HepG2 (cell line): ENCODE data around the gene BRD3. TPM values are rescaled to one million over a fixed set of nuclear protein-coding genes. Genes with fewer than 3 reads are reported as not detected.

Experiments
- CC2D1A ChIP-seq: sonication (generic); formaldehyde crosslinking; IDR thresholded peaks from 2 replicates; pipeline ENCODE4 v1.8.1; 2023; ENCODE audit warnings: mild to moderate bottlenecking, missing genetic modification reagents
- ELF1 ChIP-seq: sonication (generic); formaldehyde crosslinking; IDR thresholded peaks from 2 replicates; pipeline ENCODE4 v1.4.0; 2020; ENCODE audit warnings: missing genetic modification reagents
- ETV5 ChIP-seq: IDR thresholded peaks from 2 replicates; pipeline ENCODE4 v1.6.1; 2018; ENCODE audit warnings: missing biosample characterization, missing genetic modification reagents, inconsistent platforms, borderline replicate concordance
- HDAC1 ChIP-seq: sonication (generic); formaldehyde crosslinking; IDR thresholded peaks from 2 replicates; pipeline ENCODE4 v1.5.1; 2020; ENCODE audit warnings: mild to moderate bottlenecking, missing genetic modification reagents
- HDAC2 ChIP-seq: sonication (generic); formaldehyde crosslinking; IDR thresholded peaks from 2 replicates; pipeline ENCODE4 v1.4.0; 2020; ENCODE audit warnings: missing genetic modification reagents
- HNRNPK ChIP-seq: fragments of 200-400 bp; formaldehyde crosslinking; IDR thresholded peaks from 2 replicates; pipeline ENCODE4 v1.6.1; 2018; ENCODE audit warnings: low read length, low read depth, moderate library complexity, mild to moderate bottlenecking; ENCODE audit not compliant: poor library complexity, severe bottlenecking
- HNRNPL ChIP-seq: fragments of 200-400 bp; formaldehyde crosslinking; IDR thresholded peaks from 2 replicates; pipeline ENCODE4 v1.6.1; 2017; ENCODE audit warnings: mild to moderate bottlenecking, low read depth, low read length
- HNRNPUL1 ChIP-seq: fragments of 200-400 bp; formaldehyde crosslinking; IDR thresholded peaks from 2 replicates; pipeline ENCODE4 v1.6.1; 2017; ENCODE audit warnings: low read depth, mild to moderate bottlenecking, low read length, moderate library complexity
- MTA1 ChIP-seq: sonication (generic); formaldehyde crosslinking; IDR thresholded peaks from 2 replicates; pipeline ENCODE4 v1.4.0; 2020; ENCODE audit warnings: missing genetic modification reagents, mild to moderate bottlenecking, borderline replicate concordance
- MXD3 ChIP-seq: IDR thresholded peaks from 2 replicates; pipeline ENCODE4 v1.6.1; 2016; ENCODE audit warnings: mild to moderate bottlenecking, missing biosample characterization, missing genetic modification reagents
- POLR2AphosphoS5 ChIP-seq: IDR thresholded peaks from 2 replicates; pipeline ENCODE4 v1.6.1; 2012; ENCODE audit warnings: low read depth, low read length
- PPARG ChIP-seq: conservative IDR thresholded peaks from 2 replicates; pipeline ENCODE4 v1.6.1; 2016; ENCODE audit warnings: missing biosample characterization, missing genetic modification reagents
- PRMT3 ChIP-seq: sonication (generic); formaldehyde crosslinking; IDR thresholded peaks from 2 replicates; pipeline ENCODE4 v1.8.1; 2022; ENCODE audit warnings: low read depth, mild to moderate bottlenecking, moderate library complexity, missing genetic modification reagents, borderline replicate concordance
- RFX1 ChIP-seq: fragments of 450-650 bp; IDR thresholded peaks from 2 replicates; pipeline ENCODE4 v1.6.1; 2017
- SNRNP70 ChIP-seq: fragments of 200-400 bp; formaldehyde crosslinking; IDR thresholded peaks from 2 replicates; pipeline ENCODE4 v1.6.1; 2017; ENCODE audit warnings: mild to moderate bottlenecking, low read depth, low read length, moderate library complexity
- SOX6 ChIP-seq, 2 experiments: fragments of 450-650 bp in 1 of 2; sonication (generic) in 1 of 2; formaldehyde crosslinking in 1 of 2; IDR thresholded peaks; 2 replicates each; pipeline versions ENCODE4 v1.4.0 to v1.6.1; 2017 to 2020; ENCODE audit warnings: antibody characterized with exemption in 1 of 2, mild to moderate bottlenecking in 1 of 2, missing genetic modification reagents in 1 of 2
- STAT5B ChIP-seq: sonication (generic); formaldehyde crosslinking; IDR thresholded peaks from 2 replicates; pipeline ENCODE4 v1.4.0; 2020; ENCODE audit warnings: missing genetic modification reagents
- TAF1 ChIP-seq: sonication (generic); formaldehyde crosslinking; IDR thresholded peaks from 2 replicates; pipeline ENCODE4 v1.4.0; 2020; ENCODE audit warnings: missing genetic modification reagents
- TFAP4 ChIP-seq: sonication (generic); IDR thresholded peaks from 2 replicates; pipeline ENCODE4 v1.6.1; 2016; ENCODE audit warnings: low read depth, borderline replicate concordance
- ZKSCAN8 ChIP-seq: IDR thresholded peaks from 2 replicates; pipeline ENCODE4 v1.6.1; 2016; ENCODE audit warnings: borderline replicate concordance, missing genetic modification reagents, missing compliant biosample characterization
- ZNF614 ChIP-seq: IDR thresholded peaks from 2 replicates; pipeline ENCODE4 v1.6.1; 2018; ENCODE audit warnings: missing biosample characterization, missing genetic modification reagents, inconsistent platforms, borderline replicate concordance
- ZNF841 ChIP-seq: sonication (generic); formaldehyde crosslinking; IDR thresholded peaks from 2 replicates; pipeline ENCODE4 v1.8.1; 2023; ENCODE audit warnings: missing genetic modification reagents, borderline replicate concordance
- ZSCAN30 ChIP-seq: sonication (generic); formaldehyde crosslinking; IDR thresholded peaks from 2 replicates; pipeline ENCODE4 v1.5.0; 2020; ENCODE audit warnings: mild to moderate bottlenecking, missing genetic modification reagents
- polyA plus RNA-seq, 8 experiments: library from polyadenylated mRNA; depleted of rRNA in 3 of 8; stranded (reverse) in 7 of 8; unstranded in 1 of 8; fragments of >200 nt; fragmentation: Illumina TruSeq in 4 of 8; extraction: Trizol in 4 of 8; gene quantifications; 2 replicates each; pipeline versions ENCODE4 v1.2.1 to v1.2.3, GENCODE V29; 2011 to 2016; ENCODE audit warnings: low read depth in 4 of 8, missing spikeins in 1 of 8, mixed read lengths in 1 of 8; ENCODE audit not compliant: insufficient read depth in 1 of 8
- total RNA-seq, 5 experiments: library from RNA; depleted of rRNA; stranded (reverse); fragments of >200 nt; fragmentation: Illumina TruSeq; extraction: Trizol; gene quantifications; 2 replicates each; pipeline ENCODE4 v1.2.3, GENCODE V29; 2016; ENCODE audit warnings: low read depth in 1 of 5
- TF ChIP-seq, protein P1 (sequence below): sonication (generic); formaldehyde crosslinking; IDR thresholded peaks from 2 replicates; pipeline ENCODE4 v1.5.0; 2020; ENCODE audit warnings: mild to moderate bottlenecking, missing genetic modification reagents
- TF ChIP-seq, protein P2 (sequence below): sonication (generic); formaldehyde crosslinking; IDR thresholded peaks from 2 replicates; pipeline ENCODE4 v1.4.0; 2020; ENCODE audit warnings: missing genetic modification reagents
- TF ChIP-seq, protein P3 (sequence below): sonication (generic); formaldehyde crosslinking; IDR thresholded peaks from 2 replicates; pipeline ENCODE4 v1.8.1; 2023; ENCODE audit warnings: mild to moderate bottlenecking, inconsistent platforms, moderate library complexity, missing genetic modification reagents, borderline replicate concordance

The BRD3 gene
- total and polyA plus RNA-seq, 2 of the 13 experiments (the other 11 are each of a cell fraction or from before 2014, with no cell fraction given) = 5.9 to 12.9 TPM

DNA sequence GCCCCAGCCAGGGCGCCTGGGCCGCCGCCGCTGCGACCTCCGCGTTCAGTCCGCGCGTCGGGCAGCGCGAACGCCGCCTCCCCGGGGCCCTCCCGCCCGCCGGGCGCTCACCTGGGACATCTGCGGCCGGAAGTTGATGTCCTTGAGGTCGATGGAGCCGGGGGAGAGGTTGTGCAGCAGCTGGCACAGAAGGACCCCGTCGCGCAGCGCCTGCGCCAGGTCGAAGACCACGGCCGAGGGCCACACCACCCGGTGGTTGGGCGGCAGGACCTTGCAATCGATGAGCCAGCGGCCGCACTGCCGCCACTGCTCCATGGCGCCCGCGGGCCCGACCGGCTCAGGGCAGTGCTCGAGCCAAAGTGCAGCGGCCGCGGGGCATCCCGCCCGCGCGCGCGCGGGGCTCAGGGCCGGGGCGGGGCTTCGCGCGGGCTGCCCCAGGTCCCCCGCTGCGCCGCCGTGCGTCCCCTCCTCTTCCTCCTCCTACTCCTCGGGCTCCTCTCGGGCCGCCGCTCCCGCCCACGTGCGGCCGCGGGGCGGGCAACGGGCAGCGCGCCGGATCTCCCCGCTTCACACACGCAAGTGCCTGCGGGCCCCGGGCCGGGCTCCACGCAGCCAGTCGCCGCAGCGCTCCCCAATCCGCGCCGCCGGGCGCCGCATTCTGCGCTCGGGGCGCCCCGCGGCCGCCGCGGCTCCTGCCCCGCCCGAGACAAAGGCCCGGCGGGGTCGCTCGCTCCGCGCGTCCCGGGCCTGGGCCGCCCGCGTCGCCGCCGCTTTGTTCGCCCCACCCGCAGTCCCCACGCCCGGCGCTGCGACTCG lies 75.7 kb downstream of the BRD3 start, which contains the start of gene VAV2 (continued):
- TF ChIP-seq PRMT3 (CRISPR knock-in tag) (0 out of 2 replicates have a peak, but pooled peaks have one; percentile 42), ZSCAN30 (CRISPR knock-in tag) (no peak), HNRNPL (no peak), PPARG (CRISPR knock-in tag) (no peak), HNRNPUL1 (no peak), CC2D1A (CRISPR knock-in tag) (no peak), ETV5 (CRISPR knock-in tag) (peak; percentile 23; the same call in 1 of the 2 replicates), ZKSCAN8 (CRISPR knock-in tag) (no peak), ELF1 (CRISPR knock-in tag) (no peak), SNRNP70 (no peak), TFAP4 (0 out of 2 replicates have a peak, but pooled peaks have one; percentile 13), HDAC2 (0 out of 2 replicates have a peak, but pooled peaks have one; percentile 30), ZNF841 (CRISPR knock-in tag) (no peak), HNRNPK (no peak), MTA1 (CRISPR knock-in tag) (no peak), ZNF614 (CRISPR knock-in tag) (no peak), STAT5B (CRISPR knock-in tag) (no peak), POLR2AphosphoS5 (0 out of 2 replicates have a peak, but pooled peaks have one; percentile 33), TAF1 (CRISPR knock-in tag) (peak; percentile 80), SOX6 (IDR thresholded peaks at IDR 0.05) (no peak), SOX6 (CRISPR knock-in tag; IDR thresholded peaks at IDR 0.05) (no peak), RFX1 (no peak), HDAC1 (peak; percentile 53; the same call in 1 of the 2 replicates), MXD3 (CRISPR knock-in tag) (peak; percentile 27; the same call in 1 of the 2 replicates)
- TF ChIP-seq, protein P1, sequence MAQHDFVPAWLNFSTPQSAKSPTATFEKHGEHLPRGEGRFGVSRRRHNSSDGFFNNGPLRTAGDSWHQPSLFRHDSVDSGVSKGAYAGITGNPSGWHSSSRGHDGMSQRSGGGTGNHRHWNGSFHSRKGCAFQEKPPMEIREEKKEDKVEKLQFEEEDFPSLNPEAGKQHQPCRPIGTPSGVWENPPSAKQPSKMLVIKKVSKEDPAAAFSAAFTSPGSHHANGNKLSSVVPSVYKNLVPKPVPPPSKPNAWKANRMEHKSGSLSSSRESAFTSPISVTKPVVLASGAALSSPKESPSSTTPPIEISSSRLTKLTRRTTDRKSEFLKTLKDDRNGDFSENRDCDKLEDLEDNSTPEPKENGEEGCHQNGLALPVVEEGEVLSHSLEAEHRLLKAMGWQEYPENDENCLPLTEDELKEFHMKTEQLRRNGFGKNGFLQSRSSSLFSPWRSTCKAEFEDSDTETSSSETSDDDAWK = no peak
- TF ChIP-seq, protein P2, sequence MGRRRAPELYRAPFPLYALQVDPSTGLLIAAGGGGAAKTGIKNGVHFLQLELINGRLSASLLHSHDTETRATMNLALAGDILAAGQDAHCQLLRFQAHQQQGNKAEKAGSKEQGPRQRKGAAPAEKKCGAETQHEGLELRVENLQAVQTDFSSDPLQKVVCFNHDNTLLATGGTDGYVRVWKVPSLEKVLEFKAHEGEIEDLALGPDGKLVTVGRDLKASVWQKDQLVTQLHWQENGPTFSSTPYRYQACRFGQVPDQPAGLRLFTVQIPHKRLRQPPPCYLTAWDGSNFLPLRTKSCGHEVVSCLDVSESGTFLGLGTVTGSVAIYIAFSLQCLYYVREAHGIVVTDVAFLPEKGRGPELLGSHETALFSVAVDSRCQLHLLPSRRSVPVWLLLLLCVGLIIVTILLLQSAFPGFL (CRISPR knock-in tag) = no peak
- TF ChIP-seq, protein P3, sequence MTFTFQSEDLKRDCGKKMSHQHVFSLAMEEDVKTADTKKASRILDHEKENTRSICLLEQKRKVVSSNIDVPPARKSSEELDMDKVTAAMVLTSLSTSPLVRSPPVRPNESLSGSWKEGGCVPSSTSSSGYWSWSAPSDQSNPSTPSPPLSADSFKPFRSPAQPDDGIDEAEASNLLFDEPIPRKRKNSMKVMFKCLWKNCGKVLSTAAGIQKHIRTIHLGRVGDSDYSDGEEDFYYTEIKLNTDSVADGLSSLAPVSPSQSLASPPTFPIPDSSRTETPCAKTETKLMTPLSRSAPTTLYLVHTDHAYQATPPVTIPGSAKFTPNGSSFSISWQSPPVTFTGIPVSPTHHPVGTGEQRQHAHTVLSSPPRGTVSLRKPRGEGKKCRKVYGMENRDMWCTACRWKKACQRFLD (CRISPR knock-in tag) = no peak
